ENCODE data around the gene EEA1.

DNA sequence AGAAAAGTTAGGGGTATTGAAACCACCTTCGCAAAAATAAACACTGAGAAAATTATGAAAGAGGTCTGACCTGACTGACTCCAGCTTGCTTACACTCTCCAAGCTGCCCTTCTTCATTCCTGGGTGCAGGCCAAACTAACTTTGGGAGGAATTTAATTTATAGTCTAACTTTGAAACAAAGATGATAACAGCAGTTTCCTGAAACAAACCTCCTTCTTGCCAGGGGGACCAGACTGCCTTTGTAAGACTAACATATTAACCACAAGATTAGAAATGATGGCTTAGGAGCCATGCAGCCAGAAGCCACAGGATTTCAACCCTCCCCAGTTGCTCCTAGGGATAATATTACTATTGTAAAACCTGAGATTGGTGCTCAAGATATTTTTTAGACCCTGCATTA, 13.8 kb upstream of the EEA1 start:
- TF ChIP-seq EZH2 (IDR thresholded peaks at IDR 0.05; ENCODE audit: low read length, missing control alignments) (no peak), CTCF (conservative IDR thresholded peaks at IDR 0.05 in 1 of 2, IDR thresholded peaks at IDR 0.05 in 1 of 2; ENCODE audit: low read depth in 1 of 2, low read length in 2 of 2) (no peak)
